Posterior vena cava (tissue), 2 donors: ENCODE results near the gene PCP2. TPM values are rescaled to one million over a fixed set of nuclear protein-coding genes. Genes with fewer than 3 reads are reported as not detected.

ENCODE experiments used
- DNase-seq: peaks from one replicate; pipeline ENCODE4 v3.0.0-alpha.2; 2020; ENCODE audit warnings: low spot score
- intact Hi-C, 2 donors: fragments of 100-400 bp; cut with DNase I; formaldehyde crosslinking; loops; one replicate each; pipeline versions ENCODE4 v1.14.1 to v1.14.2; 2022 to 2023
- long read RNA-seq, 2 donors: library from polyadenylated mRNA; unstranded; transcript quantifications; one replicate each; pipeline ENCODE4 v2.0.0, GENCODE V29; 2020 to 2021
- total RNA-seq, 2 donors: library from RNA; stranded (reverse); fragmentation: NEBNext Ultra II Directional; extraction: Animal tissue kit (Norgen Biotek cat#: 25700); gene quantifications; one replicate each; pipeline ENCODE4 v1.2.1, GENCODE V29; 2021
- donor health status: DM: yes; HTN: yes; CAD: no.
- donor health status: DM: yes; HTN: yes; CAD: no.

Gene PCP2
- total RNA-seq = not detected
- long read RNA-seq, donor 1 = 0 reads
- long read RNA-seq, donor 2 = 0 reads

DNA sequence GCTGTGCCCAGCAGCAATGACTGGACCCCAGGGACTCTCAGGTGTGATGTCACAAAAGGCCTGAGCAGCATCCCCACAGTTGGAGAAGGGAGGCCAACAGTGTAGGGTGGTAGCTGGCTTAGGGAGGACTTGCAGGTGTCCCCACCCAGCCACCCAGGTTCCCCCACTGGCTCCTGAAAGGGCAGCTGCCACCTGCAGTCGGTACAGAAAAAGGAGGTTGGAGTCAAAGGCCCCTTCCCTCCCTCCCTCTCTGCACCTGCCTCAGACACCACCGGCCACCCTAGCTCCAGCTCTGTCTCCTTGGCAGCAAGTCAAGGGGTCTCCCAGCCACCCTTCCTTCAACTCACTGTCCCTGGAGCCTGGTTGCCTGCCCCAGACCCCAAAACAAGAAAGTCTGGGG lies at the start of gene PCP2:
Gene PCP2, minus strand, starts transcription at position 22 of the 400 bp plus-strand sequence. CDS start 262 bp downstream, outside the sequence.
- DNase-seq = no peak
- intact Hi-C loops = no loop called here

DNA sequence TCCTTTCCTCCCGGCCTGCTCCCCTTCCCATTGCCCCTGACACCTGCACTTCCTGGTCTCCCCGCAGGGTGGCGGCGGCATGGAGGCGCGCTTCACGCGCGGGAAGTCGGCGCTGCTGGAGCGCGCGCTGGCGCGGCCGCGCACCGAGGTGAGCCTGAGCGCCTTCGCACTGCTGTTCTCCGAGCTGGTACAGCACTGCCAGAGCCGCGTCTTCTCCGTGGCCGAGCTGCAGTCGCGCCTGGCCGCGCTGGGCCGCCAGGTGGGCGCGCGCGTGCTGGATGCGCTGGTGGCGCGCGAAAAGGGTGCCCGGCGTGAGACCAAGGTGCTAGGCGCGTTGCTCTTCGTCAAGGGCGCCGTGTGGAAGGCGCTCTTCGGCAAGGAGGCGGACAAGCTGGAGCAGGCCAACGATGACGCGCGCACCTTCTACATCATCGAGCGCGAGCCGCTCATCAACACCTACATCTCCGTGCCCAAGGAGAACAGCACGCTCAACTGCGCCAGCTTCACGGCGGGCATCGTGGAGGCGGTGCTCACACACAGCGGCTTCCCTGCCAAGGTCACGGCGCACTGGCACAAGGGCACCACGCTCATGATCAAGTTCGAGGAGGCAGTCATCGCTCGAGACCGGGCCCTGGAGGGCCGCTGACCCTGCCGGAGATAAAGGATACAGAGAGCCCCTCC lies 48.8 kb upstream of the PCP2 start:
- no peak for DNase-seq
- intact Hi-C loops = loop anchor here in 1 of 2 donors (5.0 kb wide), 1 partner anchor 290 kb away; no protein-coding TSS in a partner anchor

DNA sequence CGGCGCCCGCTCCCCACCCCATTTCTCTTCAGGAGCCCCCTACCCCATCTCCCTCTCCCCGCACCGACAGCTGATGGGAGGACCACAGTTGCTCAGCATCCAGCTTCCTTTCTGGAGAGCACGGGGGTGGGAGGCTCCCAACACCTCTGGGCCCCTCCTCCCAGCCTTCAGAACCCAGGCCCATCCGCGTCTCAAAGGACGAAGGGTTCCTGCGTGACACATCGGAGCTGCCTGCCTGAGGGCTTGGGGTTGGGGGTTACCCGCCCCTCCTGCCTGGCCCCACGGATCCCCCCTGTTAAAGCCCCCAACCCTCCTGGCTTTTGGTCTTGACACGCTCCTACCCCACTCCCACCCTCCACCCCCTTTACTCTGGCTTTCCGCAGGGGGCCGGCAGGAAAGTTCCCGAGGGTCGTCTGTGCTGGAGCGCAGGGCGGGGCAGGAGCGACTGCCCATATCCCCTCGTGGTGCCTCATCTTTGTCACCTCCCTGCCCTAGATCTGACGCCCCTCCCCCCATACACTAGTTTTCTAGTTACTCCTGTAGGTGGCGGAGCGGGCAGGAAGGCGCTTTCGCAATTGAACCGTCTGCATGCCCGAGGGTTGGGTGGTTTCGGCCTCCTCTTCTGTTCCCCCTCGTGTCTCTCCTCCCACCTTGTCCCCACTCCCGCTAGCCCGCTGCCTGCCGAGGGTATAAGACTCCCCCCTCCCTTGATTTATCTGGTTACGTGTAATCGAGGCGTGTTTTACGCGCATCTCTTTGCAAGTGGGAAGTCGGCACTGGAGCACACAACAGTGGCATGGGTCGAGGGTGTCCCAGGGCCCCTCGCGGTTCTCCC lies 48.0 kb upstream of the PCP2 start:
- peak; percentile 95 for DNase-seq
- intact Hi-C loops = loop anchor here in 1 of 2 donors (5.0 kb wide), 1 partner anchor 289 kb away; no protein-coding TSS in a partner anchor

DNA sequence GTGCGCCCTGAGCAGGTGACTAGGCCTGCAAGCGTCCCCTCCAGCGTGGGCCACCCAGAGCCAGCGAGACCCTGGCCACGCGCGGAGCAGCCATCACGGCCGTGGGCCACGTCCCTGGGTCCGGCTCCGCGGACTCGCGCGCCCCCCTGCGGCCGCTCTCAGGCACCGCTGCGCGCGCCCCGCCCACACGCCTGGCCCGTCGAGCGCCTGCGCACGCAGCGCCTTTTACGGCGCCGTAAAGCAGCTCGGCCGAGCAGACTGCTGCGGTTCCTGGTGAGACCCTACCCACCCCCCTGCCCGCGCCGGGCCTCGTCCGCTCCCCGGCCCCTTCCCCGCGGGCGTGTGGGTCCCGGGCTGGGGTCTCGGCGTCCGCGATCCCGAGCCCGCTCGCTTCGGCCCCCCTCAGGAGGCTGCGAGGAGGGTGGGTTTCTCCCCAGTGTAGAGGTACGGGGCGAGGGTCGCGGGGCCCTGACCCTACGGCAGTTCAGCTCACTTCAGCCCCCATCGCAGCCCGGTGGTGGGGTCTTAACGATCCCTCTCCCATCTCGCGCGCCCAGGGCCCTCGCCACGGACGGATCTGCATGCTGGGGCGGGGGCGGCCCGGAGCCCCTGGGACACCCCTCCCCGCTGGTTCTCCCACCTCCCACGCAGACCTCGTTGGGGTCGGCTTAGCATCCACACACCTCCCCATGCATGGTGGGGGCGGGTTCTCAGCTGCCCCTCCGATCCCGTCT lies 47.3 kb upstream of the PCP2 start, which contains the start of gene TRAPPC5:
Gene TRAPPC5, plus strand, starts transcription at position 228 of the 734 bp plus-strand sequence. CDS start 1,421 bp downstream, outside the sequence.
- DNase-seq = peak; percentile 95
- intact Hi-C loops = loop anchor here in 1 of 2 donors (5.0 kb wide), 1 partner anchor 288 kb away; no protein-coding TSS in a partner anchor

DNA sequence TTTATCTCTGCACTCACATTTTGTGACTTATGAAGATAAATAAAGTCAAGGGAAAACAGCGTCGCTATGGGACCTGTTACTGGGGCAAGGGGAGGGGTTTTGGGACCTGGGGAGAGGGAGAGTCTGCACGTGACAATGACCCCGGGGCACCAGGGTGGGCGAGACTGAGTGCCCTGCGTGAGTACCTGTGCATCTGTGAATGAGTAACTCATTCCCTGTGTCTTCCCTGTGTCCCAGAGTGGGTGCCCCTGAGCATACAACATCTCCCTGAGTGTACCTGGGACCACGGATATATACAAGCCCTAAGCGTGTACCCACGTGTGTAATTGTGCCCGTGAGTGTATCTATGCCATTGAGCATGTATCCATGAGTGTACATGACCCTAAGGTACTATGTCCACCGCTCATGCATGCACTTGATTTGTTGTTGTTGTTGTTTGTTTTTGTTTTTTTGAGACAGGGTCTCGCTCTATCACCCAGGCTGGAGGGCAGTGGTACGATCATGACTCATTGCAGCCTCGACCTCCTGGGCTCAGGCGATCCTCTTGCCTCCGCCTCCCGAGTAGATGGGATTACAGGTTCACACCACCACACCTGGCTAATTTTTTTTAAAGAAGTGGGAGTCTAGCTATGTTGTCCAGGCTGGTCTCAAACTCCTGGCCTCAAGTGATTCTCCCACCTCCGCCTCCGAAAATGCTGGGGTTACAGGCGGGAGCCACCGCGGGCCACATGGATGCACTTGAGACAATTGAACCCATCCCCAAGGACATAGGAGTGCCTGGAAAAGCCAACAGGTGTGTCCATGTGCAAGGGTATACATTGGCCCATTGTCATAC lies 46.5 kb upstream of the PCP2 start:
- intact Hi-C loops = loop anchor here in 1 of 2 donors (5.0 kb wide), 1 partner anchor 288 kb away; no protein-coding TSS in a partner anchor
- no peak for DNase-seq

DNA sequence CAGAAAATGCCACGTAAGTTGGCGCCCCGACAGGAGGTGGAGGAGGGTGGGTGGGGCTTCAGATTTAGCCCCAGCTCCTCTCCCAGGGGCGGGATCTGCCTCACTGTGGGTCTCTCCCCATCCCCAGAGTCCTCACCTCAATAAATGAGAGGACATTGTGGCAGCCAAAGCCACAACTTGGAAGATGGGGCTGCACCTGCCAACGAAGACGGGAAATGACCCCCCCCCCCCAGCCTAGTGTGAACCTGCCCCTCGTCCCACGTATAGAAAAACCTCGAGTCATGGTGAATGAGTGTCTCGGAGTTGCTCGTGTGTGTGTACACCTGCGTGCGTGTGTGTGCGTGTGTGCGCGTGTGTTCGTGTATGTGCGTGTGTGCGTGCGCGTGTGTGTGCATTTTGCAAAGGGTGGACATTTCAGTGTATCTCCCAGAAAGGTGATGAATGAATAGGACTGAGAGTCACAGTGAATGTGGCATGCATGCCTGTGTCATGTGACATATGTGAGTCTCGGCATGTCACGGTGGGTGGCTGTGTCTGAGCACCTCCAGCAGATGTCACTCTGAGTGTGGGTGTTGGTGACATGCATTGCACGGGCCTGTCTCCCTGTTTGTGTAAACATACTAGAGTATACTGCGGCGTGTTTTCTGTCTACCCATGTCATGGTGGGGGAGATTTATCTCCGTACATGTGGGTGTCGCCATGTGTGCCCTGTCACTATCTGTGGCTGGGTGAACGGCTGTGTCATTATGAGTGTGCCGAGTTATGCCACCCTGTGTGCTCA lies 45.6 kb upstream of the PCP2 start:
- intact Hi-C loops = no loop called here
- DNase-seq = no peak

DNA sequence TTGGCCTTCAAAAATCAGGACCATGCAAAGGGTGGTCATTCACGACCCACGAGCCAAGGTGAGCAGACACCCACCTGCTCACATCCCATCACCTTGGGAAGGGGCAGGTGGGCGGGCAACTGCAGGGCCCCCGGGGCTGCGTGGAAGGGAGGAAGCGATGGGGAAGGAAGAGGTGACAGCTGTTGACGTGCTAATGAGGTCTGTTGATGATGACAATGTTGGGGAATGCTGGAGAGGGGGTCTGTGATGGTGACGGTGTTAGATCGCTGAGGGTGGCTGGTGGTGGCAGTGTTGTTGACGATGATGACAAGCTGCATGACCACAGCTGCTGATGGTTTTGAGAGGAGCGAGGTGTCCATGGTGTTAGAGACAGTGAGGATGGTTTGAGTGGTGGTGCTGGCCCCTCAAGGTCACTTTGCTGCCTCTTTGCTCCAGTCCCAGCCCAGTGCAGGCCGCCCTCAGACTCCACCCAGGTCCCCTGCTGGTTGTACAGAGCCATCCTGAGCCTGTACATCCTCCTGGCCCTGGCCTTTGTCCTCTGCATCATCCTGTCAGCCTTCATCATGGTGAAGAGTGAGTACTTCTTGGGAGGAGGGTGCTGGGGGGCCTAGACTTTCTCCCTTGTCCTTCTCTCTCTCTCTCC lies 44.3 kb upstream of the PCP2 start:
- intact Hi-C loops = no loop called here

DNA sequence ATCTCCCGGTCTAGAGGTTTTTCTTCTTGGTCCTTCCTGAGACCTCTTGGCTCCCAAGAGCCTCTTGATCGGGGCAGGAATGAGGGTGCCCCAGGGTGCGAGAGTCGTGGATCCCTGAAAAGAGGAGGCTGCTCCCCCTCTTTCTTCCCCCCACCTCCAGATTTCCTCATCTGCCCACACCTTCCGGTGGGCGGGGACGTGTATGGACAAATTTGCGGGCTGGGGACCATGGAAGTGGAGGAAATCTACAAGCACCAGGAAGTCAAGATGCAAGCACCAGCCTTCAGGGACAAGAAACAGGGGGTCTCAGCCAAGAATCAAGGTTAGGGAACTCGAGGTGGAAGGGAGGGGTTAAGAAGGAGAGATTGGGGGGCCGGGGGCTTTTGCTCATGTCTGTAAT lies 43.3 kb upstream of the PCP2 start, which contains the start of gene MCEMP1:
Gene MCEMP1, plus strand, starts transcription at position 237 of the 400 bp plus-strand sequence. Its CDS starts 31 bp downstream, at position 268.
- DNase-seq = no peak
- intact Hi-C loops = no loop called here

More for the DNA sequence above, 44.3 kb upstream of the PCP2 start:
- no peak for DNase-seq

DNA sequence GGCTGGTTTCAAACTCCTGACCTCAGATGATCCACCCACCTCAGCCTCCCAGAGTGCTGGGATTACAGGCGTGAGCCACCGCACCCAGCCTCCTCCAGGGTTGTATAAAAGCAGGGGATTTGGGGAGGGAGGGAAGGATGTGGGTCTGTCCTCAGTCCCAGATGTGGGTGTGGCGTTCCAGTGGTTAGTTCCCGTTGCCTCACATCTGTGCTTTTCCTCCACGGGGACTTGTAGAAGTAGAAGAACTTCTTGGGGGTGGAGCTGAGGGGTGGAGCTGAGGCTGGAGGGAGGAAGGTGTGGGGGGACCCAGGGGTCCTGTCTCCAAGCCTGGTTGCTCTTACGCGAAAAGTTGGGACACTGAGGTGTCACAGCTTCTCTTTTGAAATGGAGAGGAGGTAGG lies 42.9 kb upstream of the PCP2 start:
- intact Hi-C loops = no loop called here
- no peak for DNase-seq

DNA sequence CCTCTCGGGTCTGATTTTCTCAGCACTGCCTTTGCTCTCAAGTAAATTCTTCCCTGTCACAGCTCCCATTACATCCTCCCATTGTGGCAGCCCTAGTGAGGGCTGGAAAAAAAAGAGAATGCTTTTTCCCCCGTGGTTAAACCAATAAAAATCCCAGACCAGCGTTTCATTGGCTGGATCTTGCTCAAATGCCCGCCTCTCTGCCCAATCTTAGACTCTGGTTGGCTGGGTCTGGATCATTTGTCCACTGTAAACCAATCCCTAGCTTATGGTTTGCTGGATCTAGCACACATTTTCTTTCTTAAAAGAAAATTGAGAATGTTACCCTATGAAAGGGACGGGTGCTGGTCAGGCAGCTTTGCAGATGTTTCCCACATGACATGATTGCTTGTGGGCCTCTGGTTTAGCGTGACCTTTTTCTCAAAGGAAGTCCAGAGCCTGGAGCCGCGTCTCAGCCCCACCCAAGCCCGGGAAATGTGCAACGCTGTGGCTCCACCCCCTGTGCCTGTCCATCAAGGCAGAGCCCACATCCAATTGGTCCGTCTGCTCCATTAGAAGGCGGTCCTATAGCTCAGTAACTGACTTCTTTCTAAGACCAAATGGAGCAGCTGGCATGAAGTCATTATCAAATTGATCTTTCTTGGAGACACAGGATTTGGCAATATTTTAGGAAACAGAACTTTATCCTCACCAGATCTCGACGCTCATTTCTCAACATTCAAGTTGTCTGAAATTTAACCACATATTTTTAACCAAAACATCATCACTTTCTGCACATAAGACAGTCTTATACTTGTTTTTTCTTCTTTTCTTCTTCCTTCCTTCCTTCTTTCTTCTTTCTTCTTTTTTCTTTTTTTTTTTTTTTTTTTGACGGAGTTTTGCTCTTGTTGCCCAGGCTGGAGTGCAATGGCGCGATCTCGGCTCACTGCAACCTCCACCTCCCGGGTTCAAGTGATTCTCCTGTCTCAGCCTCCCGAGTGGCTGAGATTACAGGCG lies 40.8 kb upstream of the PCP2 start:
- intact Hi-C loops = no loop called here
- DNase-seq = peak; percentile 92

DNA sequence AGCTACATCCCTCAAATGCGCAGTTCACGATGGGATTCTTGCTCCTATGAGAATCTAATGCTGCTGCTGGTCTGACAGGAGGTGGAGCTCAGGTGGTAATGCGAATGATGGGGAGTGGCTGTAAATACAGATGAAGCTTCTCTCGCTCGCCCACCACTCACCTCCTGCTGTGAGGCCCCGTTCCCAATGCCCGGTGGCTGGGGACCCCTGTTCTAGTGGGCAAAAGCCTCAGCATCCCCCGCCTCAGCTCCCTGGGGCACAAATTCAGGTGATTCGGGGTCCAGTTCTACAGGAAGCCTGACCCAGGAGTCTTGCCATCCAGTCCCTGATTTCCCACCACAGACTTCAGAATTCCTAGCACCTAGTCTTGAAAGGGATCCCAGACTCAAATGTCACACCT lies 39.0 kb upstream of the PCP2 start:
- DNase-seq = no peak
- intact Hi-C loops = loop anchor here in 1 of 2 donors (2.0 kb wide), 1 partner anchor 58 kb away; no protein-coding TSS in a partner anchor

DNA sequence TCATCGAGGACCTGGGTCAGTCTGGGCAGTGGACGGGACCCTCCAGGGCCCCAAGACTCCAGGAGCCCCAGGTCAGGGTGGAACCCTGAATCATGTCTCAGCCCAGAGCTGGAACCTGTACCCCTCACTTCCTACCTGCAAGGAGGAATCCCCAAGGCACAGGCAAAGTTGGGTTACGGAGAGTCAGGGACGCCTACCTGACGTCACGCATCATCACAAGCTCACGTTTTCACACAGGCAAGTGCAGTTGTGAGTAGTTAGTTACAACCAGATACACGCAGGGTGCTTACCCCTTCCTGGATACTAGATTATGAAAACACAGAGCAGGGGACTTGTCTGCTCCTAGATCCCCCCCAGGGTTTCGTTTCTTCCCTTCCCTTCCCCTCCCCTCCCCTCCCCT lies 37.3 kb upstream of the PCP2 start:
- intact Hi-C loops = loop anchor here in 1 of 2 donors (2.0 kb wide), 1 partner anchor 262 kb away; no protein-coding TSS in a partner anchor
- DNase-seq = no peak

DNA sequence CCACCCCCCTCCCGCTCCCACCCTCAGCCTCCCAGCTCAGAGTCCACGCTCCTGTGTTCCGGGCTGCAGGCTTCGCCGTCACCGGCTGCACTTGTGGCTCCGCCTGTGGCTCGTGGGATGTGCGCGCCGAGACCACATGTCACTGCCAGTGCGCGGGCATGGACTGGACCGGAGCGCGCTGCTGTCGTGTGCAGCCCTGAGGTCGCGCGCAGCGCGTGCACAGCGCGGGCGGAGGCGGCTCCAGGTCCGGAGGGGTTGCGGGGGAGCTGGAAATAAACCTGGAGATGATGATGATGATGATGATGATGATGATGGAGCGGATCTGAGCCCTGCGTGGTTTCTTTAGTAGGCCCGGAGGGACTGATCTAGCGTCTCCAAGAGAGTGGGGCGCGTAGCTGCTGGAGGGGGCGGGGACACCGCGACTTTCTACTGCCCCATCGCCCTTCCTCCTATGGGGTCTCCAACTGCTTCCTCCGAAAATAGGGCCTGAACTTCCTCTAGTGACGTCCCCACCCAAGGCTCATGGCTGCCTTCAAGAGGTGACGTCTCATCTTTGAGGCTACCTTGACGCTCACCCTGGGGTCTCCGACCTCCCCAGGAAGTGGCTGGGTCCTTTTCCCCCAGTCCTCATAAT lies 36.7 kb upstream of the PCP2 start:
- no peak for DNase-seq
- intact Hi-C loops = loop anchor here in 1 of 2 donors (2.0 kb wide), 1 partner anchor 263 kb away; no protein-coding TSS in a partner anchor

DNA sequence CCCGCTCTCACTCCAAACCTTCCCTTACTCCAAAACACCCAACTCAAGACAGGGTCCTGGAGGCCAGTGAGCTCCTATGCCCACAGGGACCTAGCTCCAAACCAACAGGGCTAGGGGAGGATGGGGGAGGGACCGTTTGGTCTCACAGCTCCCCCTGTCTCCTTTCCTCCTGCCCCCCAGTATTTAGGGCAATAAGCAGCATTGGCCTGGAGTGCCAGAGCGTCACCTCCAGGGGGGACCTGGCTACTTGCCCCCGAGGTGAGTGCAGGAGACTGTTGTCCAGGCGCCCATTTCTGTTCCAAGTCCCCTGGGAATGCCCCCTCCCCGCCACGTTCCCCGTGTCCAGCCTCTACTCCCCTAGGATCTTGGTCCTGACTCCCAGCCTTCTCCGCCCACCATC lies 36.1 kb upstream of the PCP2 start:
- intact Hi-C loops = loop anchor here in 1 of 2 donors (2.0 kb wide), 1 partner anchor 263 kb away; no protein-coding TSS in a partner anchor
- DNase-seq = no peak

DNA sequence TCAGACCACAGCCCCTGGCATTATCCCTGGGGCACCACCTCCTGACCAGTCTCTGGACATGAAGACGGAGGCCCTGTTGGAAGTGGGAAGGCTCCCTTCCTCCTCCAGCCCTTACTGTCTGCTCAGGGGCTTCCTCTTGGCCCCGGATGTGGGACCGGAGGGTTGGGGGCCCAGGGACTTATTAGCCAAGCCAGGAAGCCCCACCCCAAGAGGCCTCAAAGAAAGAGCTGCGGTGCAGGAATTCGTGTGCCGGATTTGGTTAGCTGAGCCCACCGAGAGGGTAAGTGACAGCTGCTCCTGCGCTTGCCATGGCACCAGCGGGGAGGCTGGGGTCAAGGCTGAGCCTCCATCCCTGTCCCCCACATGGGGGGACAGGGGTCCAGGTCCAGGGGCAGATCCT lies 35.3 kb upstream of the PCP2 start, which contains the start of gene RETN:
Gene RETN, plus strand, starts transcription at position 208 of the 400 bp plus-strand sequence. CDS start 278 bp downstream, outside the sequence.
- no peak for DNase-seq
- intact Hi-C loops = no loop called here
